ENCODE data around the gene TMBIM6. TPM values are rescaled to one million over a fixed set of nuclear protein-coding genes. Genes with fewer than 3 reads are reported as not detected.

The TMBIM6 gene
- total RNA-seq, 1 experiment from 2014 or later = 532 TPM

Small RNAs within 50 kb of the gene (small RNA-seq; reads per million reads assigned to genes)
- gene AC020612.2 (not detected), gene LSM6P2 (not detected)

Other genes starting within 250 kb of the TMBIM6 start
- gene KCNH3, start 202.5 kb upstream of the TMBIM6 start, total RNA-seq (2014; rRNA removed; shearing (Covaris generic)) = 4.7 and 5.2 TPM in 2 replicates
- 99.1 and 106 TPM in 2 replicates for gene MCRS1, start 173.4 kb upstream of the TMBIM6 start, total RNA-seq (2014; rRNA removed; shearing (Covaris generic))
- gene FAM186B, start 135.9 kb upstream of the TMBIM6 start, total RNA-seq (2014; rRNA removed; shearing (Covaris generic)) = 0.17 and 0.64 TPM in 2 replicates
- gene PRPF40B, start 118.0 kb upstream of the TMBIM6 start, total RNA-seq (2014; rRNA removed; shearing (Covaris generic)) = 10.1 and 10.5 TPM in 2 replicates
- 42.3 and 44.5 TPM in 2 replicates for gene FMNL3, start 34.2 kb upstream of the TMBIM6 start, total RNA-seq (2014; rRNA removed; shearing (Covaris generic))
- 19.6 and 22.2 TPM in 2 replicates for gene NCKAP5L, start 86.9 kb downstream of the TMBIM6 start, total RNA-seq (2014; rRNA removed; shearing (Covaris generic))
- 2.4 and 3.3 TPM in 2 replicates for gene BCDIN3D, start 101.5 kb downstream of the TMBIM6 start, total RNA-seq (2014; rRNA removed; shearing (Covaris generic))
- gene FAIM2, start 162.3 kb downstream of the TMBIM6 start, total RNA-seq (2014; rRNA removed; shearing (Covaris generic)) = not detected in 2 replicates
- gene AQP2, start 209.2 kb downstream of the TMBIM6 start, total RNA-seq (2014; rRNA removed; shearing (Covaris generic)) = not detected in 2 replicates
- gene AQP5, start 220.3 kb downstream of the TMBIM6 start, total RNA-seq (2014; rRNA removed; shearing (Covaris generic)) = not detected in 2 replicates
- not detected in 2 replicates for gene AQP6, start 231.4 kb downstream of the TMBIM6 start, total RNA-seq (2014; rRNA removed; shearing (Covaris generic))

Measured in HT1080 (cell line).